Right ventricle myocardium inferior (tissue), 1 donor: ENCODE measurements around the gene TRIM54. TPM values are rescaled to one million over a fixed set of nuclear protein-coding genes. Genes with fewer than 3 reads are reported as not detected.

ENCODE experiments used
- ATAC-seq: fragments of 200-7000 bp; cut with Tn5 transposase; one replicate; pipeline ENCODE4 v1.9.1; 2020; ENCODE audit warnings: mild to moderate bottlenecking, moderate library complexity
- DNase-seq: peaks from one replicate; pipeline ENCODE4 v3.0.0; 2021; ENCODE audit errors: missing footprints
- intact Hi-C: fragments of 100-400 bp; cut with DNase I; formaldehyde crosslinking; loops from one replicate; pipeline ENCODE4 v1.11.0; 2022
- long read RNA-seq: library from polyadenylated mRNA; unstranded; transcript quantifications from one replicate; pipeline ENCODE4 v2.0.0, GENCODE V29; 2021
- total RNA-seq: library from RNA; stranded (reverse); fragmentation: NEBNext Ultra II Directional; extraction: Animal tissue kit (Norgen Biotek cat#: 25700); gene quantifications from one replicate; pipeline ENCODE4 v1.2.1, GENCODE V29; 2021
- donor health status: DM: no; HTN: yes; CAD: no; lungs with severe emphysema.

TRIM54 gene, protein sequence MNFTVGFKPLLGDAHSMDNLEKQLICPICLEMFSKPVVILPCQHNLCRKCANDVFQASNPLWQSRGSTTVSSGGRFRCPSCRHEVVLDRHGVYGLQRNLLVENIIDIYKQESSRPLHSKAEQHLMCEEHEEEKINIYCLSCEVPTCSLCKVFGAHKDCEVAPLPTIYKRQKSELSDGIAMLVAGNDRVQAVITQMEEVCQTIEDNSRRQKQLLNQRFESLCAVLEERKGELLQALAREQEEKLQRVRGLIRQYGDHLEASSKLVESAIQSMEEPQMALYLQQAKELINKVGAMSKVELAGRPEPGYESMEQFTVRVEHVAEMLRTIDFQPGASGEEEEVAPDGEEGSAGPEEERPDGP
- total RNA-seq, result 282 TPM
- long read RNA-seq, transcript TRIM54-202 (9 exons, 1,967 nt), result major isoform, 71 of 113 reads
- long read RNA-seq, partial matches to known transcripts, result 32 of 113 reads
- long read RNA-seq, other reads (novel, unspliced or antisense), result 9 of 113 reads

DNA sequence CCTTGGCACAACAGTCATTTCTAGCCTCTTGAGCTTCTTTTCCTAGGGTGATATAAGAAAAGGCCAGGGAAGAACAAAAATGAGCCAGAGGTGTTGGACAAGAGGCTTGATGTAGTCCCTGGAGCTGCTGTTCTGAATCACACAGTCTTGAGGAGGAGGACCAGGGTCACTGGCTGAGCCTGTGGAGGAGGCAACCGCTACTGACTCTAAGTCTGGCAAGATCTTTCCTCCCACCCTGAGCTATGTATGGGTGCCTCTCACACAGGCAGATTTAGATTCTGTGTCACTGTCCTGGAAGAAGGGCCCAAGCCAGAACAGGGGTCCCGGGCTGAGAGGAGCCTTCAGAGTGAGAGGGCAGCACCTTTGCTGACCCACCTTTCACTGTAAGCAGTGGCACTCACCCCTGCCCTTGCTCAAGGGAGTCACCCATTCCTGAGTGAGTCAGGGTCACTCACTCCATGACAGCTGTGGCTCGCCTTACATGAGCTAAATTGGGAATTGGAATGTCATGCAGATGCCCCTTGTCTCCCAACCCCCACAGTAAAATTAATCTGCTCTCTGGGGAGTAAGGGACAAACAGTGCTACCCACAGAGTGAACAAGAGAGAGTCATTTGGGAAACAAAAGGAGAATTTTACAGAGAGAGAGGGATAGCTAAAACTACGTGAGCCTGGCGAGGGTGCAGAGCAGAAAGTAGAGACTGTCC is at the start of gene TRIM54:
Gene TRIM54 (plus strand): TSS at position 575 of the 705 bp plus-strand sequence. CDS start 303 bp downstream, outside the sequence.
- DNase-seq (no peak), ATAC-seq (peak; percentile 87)
- intact Hi-C loops, result loop anchor here (1.0 to 5.0 kb wide), 3 partner anchors 17 to 185 kb away; partner anchors contain the start of gene MPV17

DNA sequence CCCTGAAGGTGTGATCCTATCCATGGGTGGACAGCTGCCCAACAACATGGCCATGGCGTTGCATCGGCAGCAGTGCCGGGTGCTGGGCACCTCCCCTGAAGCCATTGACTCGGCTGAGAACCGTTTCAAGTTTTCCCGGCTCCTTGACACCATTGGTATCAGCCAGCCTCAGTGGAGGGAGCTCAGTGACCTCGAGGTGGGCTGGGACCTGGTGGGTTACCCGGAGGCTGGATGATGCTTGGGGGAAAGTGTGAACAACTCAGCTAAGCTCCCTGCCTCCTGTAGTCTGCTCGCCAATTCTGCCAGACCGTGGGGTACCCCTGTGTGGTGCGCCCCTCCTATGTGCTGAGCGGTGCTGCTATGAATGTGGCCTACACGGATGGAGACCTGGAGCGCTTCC is 48.9 kb upstream of the TRIM54 start:
- intact Hi-C loops, result no loop called here
- DNase-seq, result no peak

DNA sequence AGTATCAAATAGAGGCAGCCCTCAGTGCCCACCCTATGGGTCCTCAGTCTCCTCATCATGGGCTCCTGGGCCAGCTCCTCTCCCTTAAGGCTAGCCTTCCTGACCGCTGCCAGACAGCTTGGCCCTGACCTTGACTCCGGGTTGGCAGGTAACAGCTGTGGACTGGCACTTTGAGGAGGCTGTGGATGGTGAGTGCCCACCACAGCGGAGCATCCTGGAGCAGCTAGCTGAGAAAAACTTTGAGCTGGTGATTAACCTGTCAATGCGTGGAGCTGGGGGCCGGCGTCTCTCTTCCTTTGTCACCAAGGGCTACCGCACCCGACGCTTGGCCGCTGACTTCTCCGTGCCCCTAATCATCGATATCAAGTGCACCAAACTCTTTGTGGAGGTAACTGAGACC is 46.1 kb upstream of the TRIM54 start:
- DNase-seq, result no peak

More for the DNA sequence above, 48.9 kb upstream of the TRIM54 start:
- no peak for ATAC-seq

DNA sequence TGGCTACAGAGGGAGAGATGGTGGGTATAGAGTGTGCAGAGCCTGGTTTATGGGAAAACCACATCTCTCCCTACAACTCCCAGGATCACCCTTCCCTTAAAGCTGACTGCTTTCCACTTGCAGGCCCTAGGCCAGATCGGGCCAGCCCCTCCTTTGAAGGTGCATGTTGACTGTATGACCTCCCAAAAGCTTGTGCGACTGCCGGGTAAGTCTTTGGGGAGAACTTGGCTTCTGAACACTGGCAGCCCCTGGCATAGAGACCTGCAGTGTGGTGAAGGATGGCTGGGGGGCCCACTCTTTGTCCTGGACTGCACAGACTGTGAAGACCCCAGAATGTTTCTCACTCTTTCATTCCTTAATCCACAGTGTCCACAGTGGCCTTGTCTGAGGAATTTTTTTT is 45.6 kb upstream of the TRIM54 start:
- intact Hi-C loops, result no loop called here
- ATAC-seq (no peak), DNase-seq (no peak)

More for the DNA sequence above, 46.1 kb upstream of the TRIM54 start:
- intact Hi-C loops, result no loop called here
- no peak for ATAC-seq

DNA sequence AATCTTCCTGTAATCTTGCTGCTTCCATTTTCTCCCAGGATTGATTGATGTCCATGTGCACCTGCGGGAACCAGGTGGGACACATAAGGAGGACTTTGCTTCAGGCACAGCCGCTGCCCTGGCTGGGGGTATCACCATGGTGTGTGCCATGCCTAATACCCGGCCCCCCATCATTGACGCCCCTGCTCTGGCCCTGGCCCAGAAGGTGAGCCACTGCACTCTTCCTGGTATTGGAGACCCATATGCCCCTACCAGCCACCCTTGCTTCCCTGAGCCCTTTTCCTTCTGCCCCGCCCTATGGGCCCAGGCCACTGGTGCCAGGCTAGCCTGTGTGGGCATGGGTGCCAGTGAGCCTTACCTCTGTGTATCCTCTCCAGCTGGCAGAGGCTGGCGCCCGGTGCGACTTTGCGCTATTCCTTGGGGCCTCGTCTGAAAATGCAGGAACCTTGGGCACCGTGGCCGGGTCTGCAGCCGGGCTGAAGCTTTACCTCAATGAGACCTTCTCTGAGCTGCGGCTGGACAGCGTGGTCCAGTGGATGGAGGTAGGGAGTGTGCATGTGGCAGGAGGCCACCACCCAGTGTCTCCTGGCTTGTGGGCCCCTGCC is 44.8 kb upstream of the TRIM54 start:
- ATAC-seq (no peak), DNase-seq (no peak)
- intact Hi-C loops, result no loop called here

DNA sequence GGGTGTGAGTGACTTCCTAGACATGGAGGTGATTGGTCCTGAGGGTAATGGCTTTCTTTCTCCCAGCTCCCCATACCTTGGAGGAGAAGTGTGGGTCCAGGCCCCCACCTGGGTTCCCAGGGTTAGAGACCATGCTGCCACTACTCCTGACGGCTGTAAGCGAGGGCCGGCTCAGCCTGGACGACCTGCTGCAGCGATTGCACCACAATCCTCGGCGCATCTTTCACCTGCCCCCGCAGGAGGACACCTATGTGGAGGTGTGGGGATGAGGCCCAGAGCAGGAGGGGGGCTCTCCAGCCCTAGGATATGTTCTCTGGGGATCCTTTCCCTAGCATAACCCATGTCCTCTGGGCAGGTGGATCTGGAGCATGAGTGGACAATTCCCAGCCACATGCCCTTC is 43.3 kb upstream of the TRIM54 start:
- intact Hi-C loops, result no loop called here
- no peak for ATAC-seq
- DNase-seq, result no peak

DNA sequence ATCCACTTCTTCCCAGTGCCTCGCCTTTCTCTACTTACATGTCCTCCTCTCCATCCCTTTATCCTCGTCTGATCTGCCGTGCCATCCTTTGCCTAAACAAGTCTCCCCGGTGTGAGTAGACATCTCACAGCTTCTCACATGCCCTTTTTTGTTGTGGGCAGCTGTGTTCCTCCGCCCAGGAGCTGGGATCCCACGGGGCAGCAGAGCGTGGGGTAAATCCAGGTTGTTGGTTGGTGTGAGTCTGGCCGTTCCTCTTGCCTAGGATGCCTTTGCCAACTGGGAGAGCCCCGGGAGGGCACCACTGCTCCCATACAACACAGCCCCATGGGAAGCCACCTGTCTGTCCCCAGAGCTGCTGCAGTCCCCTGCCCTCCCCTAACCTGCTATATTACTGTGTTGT is 41.8 kb upstream of the TRIM54 start:
- intact Hi-C loops, result no loop called here
- no peak for DNase-seq
- ATAC-seq, result no peak

DNA sequence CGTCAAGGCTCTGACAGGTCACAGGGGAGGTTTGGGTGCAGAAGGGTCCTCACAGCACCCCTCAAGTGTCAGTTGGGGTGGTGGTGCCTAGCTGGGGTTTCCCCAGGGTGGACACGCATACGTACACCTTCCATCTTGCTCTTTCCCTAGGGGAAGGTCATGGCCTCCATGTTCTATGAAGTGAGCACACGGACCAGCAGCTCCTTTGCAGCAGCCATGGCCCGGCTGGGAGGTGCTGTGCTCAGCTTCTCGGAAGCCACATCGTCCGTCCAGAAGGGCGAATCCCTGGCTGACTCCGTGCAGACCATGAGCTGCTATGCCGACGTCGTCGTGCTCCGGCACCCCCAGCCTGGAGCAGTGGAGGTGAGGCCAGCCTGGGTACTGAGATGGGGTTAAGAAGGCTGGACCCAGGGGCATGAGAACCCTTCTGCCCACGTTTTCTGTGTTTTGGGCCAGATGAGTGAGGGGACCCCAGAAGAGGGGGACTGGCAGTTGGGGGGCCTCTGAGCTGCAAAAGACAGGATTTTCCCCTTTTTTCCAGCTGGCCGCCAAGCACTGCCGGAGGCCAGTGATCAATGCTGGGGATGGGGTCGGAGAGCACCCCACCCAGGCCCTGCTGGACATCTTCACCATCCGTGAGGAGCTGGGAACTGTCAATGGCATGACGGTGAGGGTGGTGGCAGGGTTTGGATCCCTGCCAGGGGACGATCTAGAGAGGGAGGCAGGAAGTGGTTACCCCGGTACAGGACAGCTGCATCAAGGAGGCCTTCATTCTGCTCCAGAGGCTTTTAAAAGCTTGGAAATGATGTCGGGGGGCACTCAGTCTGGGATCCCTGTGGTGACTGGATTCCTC is 40.2 kb upstream of the TRIM54 start:
- intact Hi-C loops, result no loop called here
- no peak for ATAC-seq
- DNase-seq, result no peak

DNA sequence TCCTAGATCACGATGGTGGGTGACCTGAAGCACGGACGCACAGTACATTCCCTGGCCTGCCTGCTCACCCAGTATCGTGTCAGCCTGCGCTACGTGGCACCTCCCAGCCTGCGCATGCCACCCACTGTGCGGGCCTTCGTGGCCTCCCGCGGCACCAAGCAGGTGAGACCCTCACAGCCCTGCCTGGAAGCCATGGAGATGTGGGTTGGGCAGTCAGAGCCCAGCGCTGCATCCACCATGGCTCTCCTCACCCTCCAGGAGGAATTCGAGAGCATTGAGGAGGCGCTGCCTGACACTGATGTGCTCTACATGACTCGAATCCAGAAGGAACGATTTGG is 39.6 kb upstream of the TRIM54 start:
- ATAC-seq (no peak), DNase-seq (no peak)
- intact Hi-C loops, result no loop called here

DNA sequence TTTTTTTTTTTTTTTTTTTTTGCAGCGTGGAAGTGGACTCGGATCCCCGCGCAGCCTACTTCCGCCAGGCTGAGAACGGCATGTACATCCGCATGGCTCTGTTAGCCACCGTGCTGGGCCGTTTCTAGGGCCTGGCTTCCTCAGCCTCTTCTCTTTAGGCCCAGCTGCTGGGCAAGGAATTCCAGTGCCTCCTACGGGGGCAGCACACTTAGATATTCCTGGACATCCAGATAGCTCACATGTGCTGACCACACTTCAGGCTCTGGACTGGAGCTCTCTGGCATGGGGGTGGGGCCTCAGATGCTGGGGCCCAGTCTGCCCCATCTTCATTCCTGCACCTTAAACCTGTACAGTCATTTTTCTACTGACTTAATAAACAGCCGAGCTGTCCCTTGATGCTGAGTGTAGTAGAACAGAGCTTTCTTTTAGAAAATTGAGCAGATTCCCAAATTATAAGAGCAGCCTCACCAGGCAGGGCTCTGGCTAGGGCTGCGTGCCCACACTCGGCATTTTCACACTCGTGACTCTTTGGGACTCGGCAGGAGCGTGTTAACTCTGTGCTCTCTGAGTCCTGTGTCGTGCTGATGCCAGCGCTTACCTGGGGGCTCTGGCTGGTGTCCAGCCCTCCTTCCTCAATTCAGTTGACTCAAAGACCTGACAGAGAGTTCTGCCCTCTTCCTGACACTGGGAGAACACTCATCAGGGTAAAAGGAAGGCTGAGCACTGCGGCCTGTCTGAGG is 38.7 kb upstream of the TRIM54 start:
- intact Hi-C loops, result no loop called here
- ATAC-seq (no peak), DNase-seq (no peak)

DNA sequence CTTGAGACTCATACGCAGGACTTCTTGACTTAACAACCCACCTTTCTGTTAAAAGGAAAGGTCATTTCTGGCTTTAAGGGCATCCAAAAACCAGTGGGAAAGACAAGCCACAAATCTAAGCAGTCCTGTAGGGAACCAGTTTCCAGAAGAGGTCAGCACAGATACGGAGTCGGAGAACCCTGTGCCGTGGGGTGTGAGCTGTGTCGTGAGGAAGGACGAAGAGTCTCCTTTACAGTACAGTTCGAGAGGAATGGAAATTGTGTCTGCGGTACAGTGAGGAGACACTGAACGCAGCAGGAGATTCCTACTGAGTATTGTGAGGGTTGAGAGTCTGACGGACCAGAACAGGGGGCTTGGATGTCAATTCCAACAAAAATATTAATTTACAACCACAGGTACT is 37.1 kb upstream of the TRIM54 start:
- DNase-seq (no peak), ATAC-seq (peak; percentile 30)
- intact Hi-C loops, result no loop called here

DNA sequence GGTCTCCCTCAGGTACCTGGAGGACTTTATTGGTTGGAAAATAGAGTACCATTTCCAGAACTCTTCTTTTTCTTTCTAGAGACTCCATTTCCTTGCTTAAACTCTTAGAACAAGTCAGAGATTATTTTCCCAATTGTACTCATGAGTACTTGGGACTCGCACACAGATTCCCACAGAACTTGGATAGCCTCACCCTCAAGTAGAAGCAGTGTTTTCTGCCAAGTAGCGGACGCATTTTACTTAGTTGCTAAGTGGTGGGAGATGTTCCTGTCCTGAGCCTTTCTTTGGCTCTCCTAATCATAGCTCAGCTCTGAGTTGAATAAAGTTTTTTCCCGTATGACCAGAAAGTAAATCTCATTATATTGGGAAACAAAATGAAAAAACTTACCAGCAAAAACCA is 36.6 kb upstream of the TRIM54 start:
- no peak for ATAC-seq

DNA sequence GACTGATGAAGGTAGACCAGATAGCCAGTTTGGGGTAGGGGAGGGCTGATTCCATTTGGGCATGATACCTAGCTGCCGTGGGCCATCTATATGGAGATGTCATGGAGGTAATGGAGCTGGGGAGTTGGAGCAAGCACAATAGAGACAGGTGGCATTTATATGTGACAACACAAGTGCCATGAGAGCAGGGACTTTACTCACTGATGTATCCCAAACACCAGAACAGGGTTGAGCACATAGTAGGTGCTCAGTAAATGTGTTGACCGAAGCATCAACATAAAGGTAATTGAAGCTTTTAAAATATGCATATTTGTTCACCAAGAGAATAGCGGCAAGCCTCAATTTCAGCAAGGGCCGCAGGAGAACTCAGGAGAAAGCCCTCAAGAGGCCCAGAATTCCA is 34.3 kb upstream of the TRIM54 start:
- no peak for DNase-seq
- intact Hi-C loops, result no loop called here
- ATAC-seq, result no peak

More for the DNA sequence above, 36.6 kb upstream of the TRIM54 start:
- no peak for DNase-seq
- intact Hi-C loops, result no loop called here

DNA sequence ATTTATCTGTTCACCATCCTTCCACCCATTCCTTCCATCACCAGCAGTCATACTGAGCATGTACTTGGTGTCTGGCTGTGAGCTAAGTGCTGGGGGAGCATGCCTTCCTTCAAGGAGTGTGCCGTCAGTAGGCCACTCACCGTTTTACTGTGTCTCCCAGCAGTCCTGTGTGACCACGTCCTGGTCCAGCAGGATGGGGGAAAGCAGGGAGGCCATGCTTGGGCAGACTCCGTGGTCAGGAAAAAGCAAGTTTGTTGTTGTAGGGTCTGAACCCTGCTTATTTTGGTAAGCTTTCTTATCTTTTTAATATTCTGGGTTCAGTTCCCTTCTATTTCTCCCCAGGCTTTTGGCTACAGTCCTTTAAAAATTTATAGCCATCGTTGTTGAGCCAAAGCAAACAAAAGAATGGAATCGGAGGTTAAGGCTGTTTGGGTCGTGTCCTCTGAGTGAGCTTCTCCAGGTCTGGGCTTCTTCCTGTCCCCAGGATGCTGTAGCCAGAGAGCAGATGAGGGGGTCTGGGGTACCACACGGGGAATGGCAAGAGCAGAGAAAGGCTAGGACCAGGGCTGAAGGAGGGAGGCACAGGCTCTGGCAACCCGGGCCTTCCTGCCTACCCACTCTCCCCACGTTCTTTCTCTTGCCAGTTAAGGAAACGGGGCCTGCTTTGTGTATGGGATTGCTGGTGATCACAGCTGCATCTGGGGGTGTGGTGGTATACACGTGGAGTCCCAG is 32.9 kb upstream of the TRIM54 start:
- intact Hi-C loops, result no loop called here
- no peak for DNase-seq
- ATAC-seq, result no peak

DNA sequence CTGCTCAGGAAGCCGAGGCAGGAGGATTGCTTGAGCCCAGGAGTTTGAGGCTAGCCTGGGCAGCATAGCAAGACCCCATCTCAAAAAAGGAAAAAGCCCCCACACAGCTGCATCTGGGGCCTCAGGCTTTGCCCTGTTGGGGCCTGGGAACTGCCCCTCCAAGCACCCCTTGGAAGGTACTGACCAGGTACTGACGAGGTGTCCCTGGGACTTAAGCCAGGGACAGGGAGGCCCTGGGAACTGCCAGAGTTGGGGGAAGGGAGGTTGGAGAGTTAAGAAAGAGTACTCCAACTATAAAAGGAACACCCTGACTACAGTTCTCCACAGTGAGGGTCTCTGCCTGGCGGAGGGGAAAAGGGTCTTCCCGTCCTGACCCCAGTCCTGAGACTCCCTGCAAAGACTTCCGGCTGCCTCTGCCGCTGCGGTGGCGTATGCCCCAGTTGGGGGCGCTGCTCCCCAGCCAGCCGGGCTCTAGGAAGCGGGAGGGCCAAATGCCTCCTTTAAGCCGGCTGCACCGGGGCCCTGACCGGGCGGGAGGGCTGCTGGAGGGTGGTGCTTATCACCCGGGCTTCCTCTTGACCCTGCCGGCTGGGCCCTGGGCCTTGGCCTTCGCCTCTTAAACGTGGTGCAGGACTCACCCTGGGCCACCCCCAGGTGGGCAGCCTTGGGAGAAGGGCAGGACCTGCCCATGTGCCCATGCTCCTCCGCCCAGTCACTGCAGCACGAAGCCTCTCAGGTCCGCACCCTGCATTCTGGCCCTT is 32.2 kb upstream of the TRIM54 start:
- intact Hi-C loops, result loop anchor here (1.0 kb wide), 1 partner anchor 30 kb away; no protein-coding TSS in a partner anchor
- DNase-seq (peak; percentile 78), ATAC-seq (peak; percentile 58)

DNA sequence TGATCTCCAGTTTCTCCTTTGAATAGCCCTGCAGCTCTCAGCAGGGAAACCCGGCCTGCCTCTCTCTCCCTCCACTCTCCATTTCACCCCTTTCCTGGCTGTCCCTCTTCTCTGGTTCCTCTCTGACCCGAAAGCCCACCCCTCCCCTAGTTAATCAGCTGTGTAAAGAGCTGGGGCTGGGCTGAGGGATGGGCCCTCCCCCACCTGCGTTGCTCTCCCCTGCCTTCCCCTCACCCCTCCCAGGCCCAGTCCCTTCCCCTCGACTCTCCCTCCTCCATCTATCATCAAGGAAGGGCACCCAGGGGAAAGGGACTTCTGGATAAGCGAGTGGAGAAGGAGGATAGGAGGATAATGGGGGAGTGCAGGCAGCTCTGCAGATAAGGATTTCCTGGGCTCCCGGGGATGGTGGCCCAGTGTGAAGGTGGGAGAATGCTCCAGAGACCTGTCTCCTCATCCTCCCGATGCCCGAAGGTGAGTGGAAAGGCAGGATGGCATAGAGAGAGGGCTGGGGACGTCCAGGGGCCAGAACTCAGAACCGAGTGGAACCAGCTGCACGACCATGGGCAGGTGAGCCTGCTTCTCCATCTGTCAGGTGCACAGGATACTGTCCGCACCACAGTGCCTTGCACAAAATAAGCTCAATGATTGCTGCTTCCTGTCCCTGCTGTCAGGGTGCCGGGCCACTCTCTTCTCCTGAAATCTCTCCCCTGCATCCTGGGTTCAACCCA is 31.4 kb upstream of the TRIM54 start:
- intact Hi-C loops, result loop anchor here (1.0 kb wide), 1 partner anchor 29 kb away; no protein-coding TSS in a partner anchor

More for the DNA sequence above, 31.4 kb upstream of the TRIM54 start:
- ATAC-seq (no peak), DNase-seq (no peak)
